ENCODE measurements around the gene SH2D7.

SH2D7 gene

GRCh38 chr15:78092261-78093041 lies at the start of gene SH2D7:
SH2D7 (plus strand) TSS chr15:78092561; CDS start chr15:78092585, 24 bp downstream.
- DNase-seq, result no peak

- DNase-seq, result no peak
These were observed 47.8 kb upstream of the SH2D7 start for GRCh38 chr15:78044407-78045155.

GRCh38 chr15:78045189-78045588 lies 47.2 kb upstream of the SH2D7 start:
- no peak for DNase-seq

GRCh38 chr15:78046796-78047341 lies 45.5 kb upstream of the SH2D7 start:
- no peak for DNase-seq

GRCh38 chr15:78047761-78048627 lies 44.4 kb upstream of the SH2D7 start:
- DNase-seq, result no peak

- DNase-seq, result no peak
These were observed 43.8 kb upstream of the SH2D7 start for GRCh38 chr15:78048628-78048920.

GRCh38 chr15:78049691-78050440 lies 42.5 kb upstream of the SH2D7 start:
- DNase-seq, result no peak

- no peak for DNase-seq
These were observed 41.9 kb upstream of the SH2D7 start for GRCh38 chr15:78050441-78050809.

- DNase-seq, result no peak
These were observed 41.5 kb upstream of the SH2D7 start for GRCh38 chr15:78050826-78051225.

- no peak for DNase-seq
These were observed 40.8 kb upstream of the SH2D7 start for GRCh38 chr15:78051596-78051995.

GRCh38 chr15:78052001-78052401 lies 40.4 kb upstream of the SH2D7 start:
- no peak for DNase-seq

GRCh38 chr15:78052545-78052944 lies 39.8 kb upstream of the SH2D7 start:
- no peak for DNase-seq

GRCh38 chr15:78054518-78054917 lies 37.8 kb upstream of the SH2D7 start:
- DNase-seq, result no peak

GRCh38 chr15:78054966-78055365 lies 37.4 kb upstream of the SH2D7 start:
- DNase-seq, result no peak

GRCh38 chr15:78055919-78056713 lies 36.2 kb upstream of the SH2D7 start:
- no peak for DNase-seq

- no peak for DNase-seq
These were observed 35.6 kb upstream of the SH2D7 start for GRCh38 chr15:78056714-78057269.

- DNase-seq, result no peak
These were observed 34.6 kb upstream of the SH2D7 start for GRCh38 chr15:78057803-78058202.

GRCh38 chr15:78058401-78058935 lies 33.9 kb upstream of the SH2D7 start:
- no peak for DNase-seq

- no peak for DNase-seq
These were observed 33.1 kb upstream of the SH2D7 start for GRCh38 chr15:78059110-78059839.

GRCh38 chr15:78060232-78060631 lies 32.1 kb upstream of the SH2D7 start:
- no peak for DNase-seq

Measured in NCI-H1105 (cell line).